Hepatocyte (in vitro differentiated cells): ENCODE results near the gene SERINC5.

Experiments used
- CTCF ChIP-seq: fragments of 200-600 bp; sonication (generic); IDR thresholded peaks from 2 replicates; pipeline ENCODE4 v1.5.1; 2016; ENCODE audit warnings: antibody characterized with exemption, mild to moderate bottlenecking; ENCODE audit not compliant: poor library complexity
- EZH2 ChIP-seq: fragments of 200-600 bp; sonication (generic); IDR thresholded peaks from 2 replicates; pipeline ENCODE4 v1.6.1; 2016; ENCODE audit warnings: antibody characterized with exemption, mild to moderate bottlenecking, borderline replicate concordance
- EZH2phosphoT487 ChIP-seq: fragments of 200-600 bp; sonication (generic); IDR thresholded peaks from one replicate; pipeline ENCODE4 v1.6.1; 2018; ENCODE audit warnings: antibody characterized with exemption, mild to moderate bottlenecking, low read depth, moderate library complexity; ENCODE audit not compliant: unreplicated experiment, severe bottlenecking

GRCh38 chr5:80208381-80208780 is 47.5 kb downstream of the SERINC5 start:
- TF ChIP-seq CTCF (no peak), EZH2phosphoT487 (no peak), EZH2 (no peak)
